ENCODE results near the gene HS6ST1.

DNA sequence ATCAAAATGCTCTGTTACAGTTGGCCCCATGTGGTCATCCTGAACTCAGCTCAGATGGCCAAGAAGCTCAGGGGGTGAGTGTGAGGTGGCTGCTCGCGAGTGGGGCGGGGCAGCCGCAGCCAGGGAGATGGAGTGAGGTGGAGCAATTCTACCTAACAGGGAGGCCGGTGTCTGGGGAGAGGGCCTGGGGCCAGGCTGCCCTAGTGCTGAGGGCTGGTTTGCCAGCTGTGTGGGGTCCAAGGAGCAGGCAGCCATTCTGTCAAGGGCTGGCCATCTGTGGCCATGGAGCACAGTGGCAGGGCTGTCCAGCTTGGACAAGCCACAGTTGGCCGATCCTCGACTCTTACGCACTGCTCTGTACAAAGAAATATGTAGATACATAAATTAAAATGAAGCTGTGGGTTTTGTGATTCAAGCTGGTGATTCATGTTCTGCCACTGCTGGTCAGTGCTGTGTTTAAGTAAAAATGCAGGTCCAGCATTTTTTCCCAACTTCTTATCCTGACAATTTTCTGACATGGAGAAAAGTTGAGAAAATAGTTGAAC, 82.1 kb downstream of the HS6ST1 start:
- no peak for TF ChIP-seq POLR2A (IDR thresholded peaks at IDR 0.05)
- no peak for TF ChIP-seq POLR2AphosphoS5 (IDR thresholded peaks at IDR 0.05)

All from prostate gland (tissue), 1 donor.